HCT116 (cell line): Measurements from ENCODE around the gene RNF225. TPM values are rescaled to one million over a fixed set of nuclear protein-coding genes. Genes with fewer than 3 reads are reported as not detected.
"Not testable (repeated sequence)": the region's sequence is repeated elsewhere in the genome, so short reads cannot be mapped to it uniquely, and the experiment has no call there.

Experiments
- ATAC-seq: fragments of 200-7000 bp; cut with Tn5 transposase; 2 replicates; pipeline ENCODE4 v1.9.1; 2020; ENCODE audit warnings: mild to moderate bottlenecking, moderate library complexity
- BruUV-seq: library from RNA; stranded (reverse); fragments of 400-500 nt; replicated peaks from 2 replicates; lab custom pipeline; 2021; lab: Mats Ljungman, UMichigan
- CTCF ChIA-PET: fragments of 300-600 bp; sonication (Branson Sonifier 250); formaldehyde crosslinking; loops from one replicate; lab custom pipeline; 2021; ENCODE audit warnings: antibody characterized with exemption; lab: Charles Lee
- POLR2A ChIA-PET: fragments of 300-600, 350-600 bp; sonication (Branson Sonifier 250); formaldehyde crosslinking; loops from one replicate; lab custom pipeline; 2021; ENCODE audit warnings: antibody characterized with exemption; lab: Charles Lee
- RAD21 ChIA-PET, 2 experiments: fragments of 300-600 bp; sonication (Branson Sonifier 250); formaldehyde crosslinking; loops; one replicate each; lab custom pipeline; 2023; ENCODE audit warnings: low total read pairs in 2 of 2; ENCODE audit not compliant: uncharacterized antibody in 2 of 2, unreplicated experiment in 2 of 2, low non-redundant PET in 1 of 2; lab: Charles Lee
- DNase-seq: peaks from one replicate; pipeline ENCODE4 v3.0.0-alpha.2; 2010; ENCODE audit warnings: low read depth, low spot score
- H2AFZ ChIP-seq: fragments of 200-600 bp; shearing (Covaris generic), sonication (generic); 2 replicates; pipeline ENCODE4 v1.6.1; 2017; ENCODE audit warnings: low read depth, mixed run types, mixed read lengths, antibody characterized with exemption, low read length; ENCODE audit not compliant: poor library complexity, severe bottlenecking
- H3K27ac ChIP-seq: 2 replicates; pipeline ENCODE4 v1.5.1; 2012; ENCODE audit warnings: low read depth, low read length
- H3K27me3 ChIP-seq: fragments of 200-600 bp; sonication (generic); 2 replicates; pipeline ENCODE4 v1.6.1; 2016; ENCODE audit warnings: mixed run types, low read length, mixed read lengths; ENCODE audit not compliant: insufficient read depth
- H3K36me3 ChIP-seq, 2 experiments: fragments of 200-500 bp in 1 of 2; fragments of 200-600 bp in 1 of 2; sonication (Bioruptor generic) in 1 of 2; sonication (generic) in 1 of 2; 2 replicates each; pipeline versions ENCODE4 v1.5.1 to v1.6.1; 2014 to 2016; ENCODE audit warnings: low read length in 2 of 2, inconsistent platforms in 1 of 2, mixed read lengths in 1 of 2, mixed run types in 1 of 2; ENCODE audit not compliant: insufficient read depth in 2 of 2, control insufficient read depth in 1 of 2
- H3K4me1 ChIP-seq, 2 experiments: fragments of 200-600 bp in 1 of 2; sonication (generic) in 1 of 2; 2 replicates each; pipeline versions ENCODE4 v1.5.1 to v1.6.1; 2012 to 2017; ENCODE audit warnings: low read length in 2 of 2, inconsistent platforms in 1 of 2, mild to moderate bottlenecking in 1 of 2, mixed read lengths in 1 of 2, mixed run types in 1 of 2, moderate library complexity in 1 of 2; ENCODE audit not compliant: insufficient read depth in 2 of 2, control insufficient read depth in 1 of 2
- H3K4me2 ChIP-seq: fragments of 200-600 bp; sonication (generic); 2 replicates; pipeline ENCODE4 v1.6.1; 2017; ENCODE audit warnings: mixed run types, low read length, mixed read lengths
- H3K4me3 ChIP-seq, 2 experiments: fragments of 200-600 bp in 1 of 2; sonication (generic) in 1 of 2; replicated peaks in 1 of 2; 2 replicates each; pipeline ENCODE4 v1.5.1; 2011 to 2016; ENCODE audit warnings: low read length in 2 of 2, control low read depth in 1 of 2, low read depth in 1 of 2, mild to moderate bottlenecking in 1 of 2, mixed read lengths in 1 of 2, mixed run types in 1 of 2
- H3K79me2 ChIP-seq: fragments of 200-600 bp; sonication (generic); 2 replicates; pipeline ENCODE4 v1.6.1; 2017; ENCODE audit warnings: mild to moderate bottlenecking, mixed run types, low read length, moderate library complexity, mixed read lengths; ENCODE audit not compliant: insufficient read depth
- H3K9ac ChIP-seq: fragments of 200-600 bp; sonication (generic); 2 replicates; pipeline ENCODE4 v1.6.1; 2016; ENCODE audit warnings: low read length, mixed read lengths
- H3K9me2 ChIP-seq: fragments of 200-600 bp; sonication (generic), shearing (Covaris generic); 2 replicates; pipeline ENCODE4 v1.6.1; 2017; ENCODE audit warnings: mixed run types, mild to moderate bottlenecking, moderate library complexity; ENCODE audit not compliant: insufficient read depth
- H3K9me3 ChIP-seq, 2 experiments: fragments of 200-500 bp in 1 of 2; fragments of 200-600 bp in 1 of 2; sonication (Bioruptor generic) in 1 of 2; sonication (generic) in 1 of 2; 2 replicates each; pipeline ENCODE4 v1.6.1; 2014 to 2017; ENCODE audit warnings: low read length in 2 of 2, mixed read lengths in 2 of 2, inconsistent platforms in 1 of 2, low read depth in 1 of 2, mild to moderate bottlenecking in 1 of 2, mixed run types in 1 of 2, moderate library complexity in 1 of 2; ENCODE audit not compliant: control insufficient read depth in 1 of 2, insufficient read depth in 1 of 2
- H4K20me1 ChIP-seq: fragments of 200-600 bp; sonication (generic), shearing (Covaris generic); 2 replicates; pipeline ENCODE4 v1.6.1; 2017; ENCODE audit warnings: mixed run types, mild to moderate bottlenecking, moderate library complexity; ENCODE audit not compliant: insufficient read depth
- CBX3 ChIP-seq: IDR thresholded peaks from 2 replicates; pipeline ENCODE4 v1.6.1; 2012; ENCODE audit warnings: low read depth
- CEBPB ChIP-seq: IDR thresholded peaks from 2 replicates; pipeline ENCODE4 v1.6.1; 2012; ENCODE audit warnings: low read depth
- EGR1 ChIP-seq: IDR thresholded peaks from 2 replicates; pipeline ENCODE4 v1.6.1; 2012; ENCODE audit warnings: low read depth
- ELF1 ChIP-seq: IDR thresholded peaks from 2 replicates; pipeline ENCODE4 v1.6.1; 2012; ENCODE audit warnings: low read depth, borderline replicate concordance
- EZH2phosphoT487 ChIP-seq: fragments of 200-600 bp; IDR thresholded peaks from 2 replicates; pipeline ENCODE4 v1.6.1; 2018; ENCODE audit warnings: antibody characterized with exemption, borderline replicate concordance
- FOSL1 ChIP-seq: IDR thresholded peaks from 2 replicates; pipeline ENCODE4 v1.6.1; 2012; ENCODE audit warnings: low read depth
- JUND ChIP-seq: IDR thresholded peaks from 2 replicates; pipeline ENCODE4 v1.6.1; 2012
- MAX ChIP-seq: IDR thresholded peaks from 2 replicates; pipeline ENCODE4 v1.6.1; 2012
- POLR2A ChIP-seq: IDR thresholded peaks from 2 replicates; pipeline ENCODE4 v1.7.0; 2011; ENCODE audit warnings: borderline replicate concordance; ENCODE audit not compliant: insufficient read depth, insufficient read length; ENCODE audit errors: extremely low read depth
- POLR2AphosphoS5 ChIP-seq: IDR thresholded peaks from 2 replicates; pipeline ENCODE4 v1.6.1; 2011; ENCODE audit warnings: mild to moderate bottlenecking, low read depth, low read length, moderate library complexity
- RAD21 ChIP-seq: IDR thresholded peaks from 2 replicates; pipeline ENCODE4 v1.6.1; 2012; ENCODE audit warnings: low read depth, mild to moderate bottlenecking
- REST ChIP-seq: IDR thresholded peaks from 2 replicates; pipeline ENCODE4 v1.6.1; 2012; ENCODE audit warnings: low read depth
- SP1 ChIP-seq: IDR thresholded peaks from 2 replicates; pipeline ENCODE4 v1.6.1; 2012; ENCODE audit warnings: low read depth
- SRF ChIP-seq: IDR thresholded peaks from 2 replicates; pipeline ENCODE4 v1.6.1; 2012; ENCODE audit warnings: low read depth
- YY1 ChIP-seq: IDR thresholded peaks from 2 replicates; pipeline ENCODE4 v1.6.1; 2011; ENCODE audit warnings: low read length, low read depth, moderate library complexity, mild to moderate bottlenecking; ENCODE audit not compliant: insufficient replicate concordance; ENCODE audit errors: extremely low read depth
- ZBTB33 ChIP-seq: IDR thresholded peaks from 2 replicates; pipeline ENCODE4 v1.6.1; 2011; ENCODE audit warnings: mild to moderate bottlenecking, low read length, moderate library complexity; ENCODE audit not compliant: insufficient replicate concordance; ENCODE audit errors: extremely low read depth
- intact Hi-C: fragments of 100-400 bp; cut with micrococcal nuclease; formaldehyde crosslinking; loops from 2 replicates; pipeline ENCODE4 v1.10.0; 2022
- total RNA-seq: library from RNA; stranded (reverse); gene quantifications from one replicate; pipeline ENCODE4 v1.2.1, GENCODE V29; 2021; ENCODE audit not compliant: unreplicated experiment

RNF225 gene
- total RNA-seq, 1 experiment from 2014 or later, result 1.2 TPM

GRCh38 chr19:58348080-58348479 is 47.4 kb upstream of the RNF225 start:
- H3K9me2 ChIP-seq, H4K20me1 ChIP-seq, intact Hi-C loops, H3K4me2 ChIP-seq, ATAC-seq, H3K36me3 ChIP-seq, H3K4me3 ChIP-seq, H3K27me3 ChIP-seq, H3K9me3 ChIP-seq, H3K4me1 ChIP-seq, BruUV-seq, H3K79me2 ChIP-seq, RAD21 ChIA-PET, H2AFZ ChIP-seq, H3K9ac ChIP-seq, H3K27ac ChIP-seq, POLR2A ChIA-PET, DNase-seq: not testable (repeated sequence)
- CTCF ChIA-PET, result interaction anchor here (1.0 kb wide), 1 partner anchor 12 kb away, joined by 3 read pairs; no protein-coding TSS in a partner anchor

GRCh38 chr19:58349590-58349989 is 45.9 kb upstream of the RNF225 start:
- ChIA-PET CTCF (no interaction called here), RAD21 (interaction anchor here in 1 of 2 experiments (0.6 kb wide), 1 partner anchor 27 kb away, joined by 3 read pairs; no protein-coding TSS in a partner anchor), POLR2A (no interaction called here)
- no peak overlapping the region for H2AFZ ChIP-seq
- intact Hi-C loops, result no loop called here
- TF ChIP-seq SP1 (no peak), ELF1 (no peak), EGR1 (no peak), POLR2A (no peak), JUND (no peak), EZH2phosphoT487 (no peak), FOSL1 (no peak), CBX3 (no peak), CEBPB (no peak), MAX (no peak), YY1 (no peak), SRF (no peak), REST (no peak), POLR2AphosphoS5 (no peak), RAD21 (no peak), ZBTB33 (no peak)
- H3K27ac ChIP-seq, result no peak overlapping the region
- no peaks in the 10 kb centered on the region for H3K36me3 ChIP-seq
- no peaks in the 10 kb centered on the region for H3K9me3 ChIP-seq
- no peak overlapping the region for H3K9ac ChIP-seq
- H3K4me1 ChIP-seq, result no peaks in the 10 kb centered on the region
- no peaks in the 10 kb centered on the region for H4K20me1 ChIP-seq
- no TSS peak for BruUV-seq
- DNase-seq (no peak), ATAC-seq (no peak)
- no peak overlapping the region for H3K4me3 ChIP-seq
- H3K4me2 ChIP-seq, result no peak overlapping the region
- no peaks in the 10 kb centered on the region for H3K79me2 ChIP-seq
- no peaks in the 10 kb centered on the region for H3K27me3 ChIP-seq
- H3K9me2 ChIP-seq, result no peaks in the 10 kb centered on the region
